ENCODE results near the gene KAT8. TPM values are rescaled to one million over a fixed set of nuclear protein-coding genes. Genes with fewer than 3 reads are reported as not detected.

Gene KAT8
- total RNA-seq, 2 experiments from 2014 or later, result 86.9 to 95.3 TPM

DNA sequence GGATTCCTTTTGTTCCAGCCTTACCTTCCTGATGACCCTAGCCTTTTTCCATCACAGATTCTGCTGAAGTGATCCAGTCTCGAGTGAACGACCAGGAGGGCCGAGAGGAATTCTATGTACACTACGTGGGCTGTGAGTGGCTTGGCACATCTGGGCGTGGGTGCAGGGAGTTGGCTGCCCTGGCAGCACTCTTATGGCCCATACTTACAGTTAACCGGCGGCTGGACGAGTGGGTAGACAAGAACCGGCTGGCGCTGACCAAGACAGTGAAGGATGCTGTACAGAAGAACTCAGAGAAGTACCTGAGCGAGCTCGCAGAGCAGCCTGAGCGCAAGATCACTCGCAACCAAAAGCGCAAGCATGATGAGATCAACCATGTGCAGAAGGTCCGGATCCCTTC, 2.7 kb downstream of the KAT8 start:
- Histone ChIP-seq H3K4me1 (ENCODE audit: insufficient read depth, low read length, poor library complexity, severe bottlenecking) (peaks cover 8% of the 10 kb centered on the region), H3K4me3 (ENCODE audit: low read depth, low read length, poor library complexity, severe bottlenecking) (no peak overlapping the region), H4K20me1 (ENCODE audit: insufficient read depth, low read length) (peaks cover 10% of the 10 kb centered on the region), H3K79me2 (ENCODE audit: insufficient read depth, low read depth, low read length) (peaks cover 20% of the 10 kb centered on the region), H3K9me2 (ENCODE audit: insufficient read depth, low read length) (no peaks in the 10 kb centered on the region), H2AFZ (ENCODE audit: low read length) (no peak overlapping the region), H3K9me3 (ENCODE audit: low read length) (no peaks in the 10 kb centered on the region), H3K36me3 (ENCODE audit: insufficient read depth, low read length) (peaks cover 56% of the 10 kb centered on the region), H3K27ac (ENCODE audit: low read depth, low read length, poor library complexity, severe bottlenecking) (no peak overlapping the region), H3K4me2 (ENCODE audit: low read length) (no peak overlapping the region)
- DNase-seq (ENCODE audit: low spot score), result no peak
- no TSS peak for BruUV-seq (replicated peaks)
- TF ChIP-seq CTCF (conservative IDR thresholded peaks at IDR 0.05; ENCODE audit: low read length) (no peak), EZH2phosphoT487 (IDR thresholded peaks at IDR 0.05; ENCODE audit: borderline replicate concordance, low read depth, low read length) (no peak)
- POLR2A ChIA-PET, result interaction anchor here (0.5 to 0.6 kb wide), 2 partner anchors 63 to 448 kb away, joined by 3 read pairs; no protein-coding TSS in a partner anchor
- intact Hi-C loops (cut with micrococcal nuclease; ENCODE audit: unreplicated experiment), result no loop called here
- CTCF ChIA-PET (ENCODE audit: unreplicated experiment), result interaction anchor here (1.1 kb wide), 1 partner anchor 22 kb away, joined by 5 read pairs; no protein-coding TSS in a partner anchor

- no peaks in the 10 kb centered on the region for H3K79me2 ChIP-seq (ENCODE audit: insufficient read depth, low read depth, low read length)
- no peaks in the 10 kb centered on the region for H3K4me1 ChIP-seq (ENCODE audit: insufficient read depth, low read length, poor library complexity, severe bottlenecking)
- no peaks in the 10 kb centered on the region for H4K20me1 ChIP-seq (ENCODE audit: insufficient read depth, low read length)
- no peaks in the 10 kb centered on the region for H3K9me2 ChIP-seq (ENCODE audit: insufficient read depth, low read length)
- no TSS peak for BruUV-seq (replicated peaks)
- peaks cover 63% of the 10 kb centered on the region for H3K36me3 ChIP-seq (ENCODE audit: insufficient read depth, low read length)
- POLR2A ChIA-PET, result no interaction called here
- no peak overlapping the region for H3K4me3 ChIP-seq (ENCODE audit: low read depth, low read length, poor library complexity, severe bottlenecking)
- no peaks in the 10 kb centered on the region for H3K9me3 ChIP-seq (ENCODE audit: low read length)
- DNase-seq (ENCODE audit: low spot score), result no peak
- CTCF ChIA-PET (ENCODE audit: unreplicated experiment), result interaction anchor here (0.6 kb wide), 1 partner anchor 179 kb away, joined by 3 read pairs; no protein-coding TSS in a partner anchor
- no peak overlapping the region for H2AFZ ChIP-seq (ENCODE audit: low read length)
- no peak overlapping the region for H3K27ac ChIP-seq (ENCODE audit: low read depth, low read length, poor library complexity, severe bottlenecking)
- intact Hi-C loops (cut with micrococcal nuclease; ENCODE audit: unreplicated experiment), result no loop called here
- H3K4me2 ChIP-seq (ENCODE audit: low read length), result no peak overlapping the region
- TF ChIP-seq EZH2phosphoT487 (IDR thresholded peaks at IDR 0.05; ENCODE audit: borderline replicate concordance, low read depth, low read length), result no peak
- no peak for TF ChIP-seq CTCF (conservative IDR thresholded peaks at IDR 0.05; ENCODE audit: low read length)
These were observed 8.4 kb downstream of the KAT8 start for GRCh38 chr16:31125844-31126243.

GRCh38 chr16:31127182-31127581, 9.7 kb downstream of the KAT8 start:
- no peak overlapping the region for H3K4me3 ChIP-seq (ENCODE audit: low read depth, low read length, poor library complexity, severe bottlenecking)
- ChIA-PET POLR2A (no interaction called here), CTCF (ENCODE audit: unreplicated experiment) (interaction anchor here (0.8 kb wide), 1 partner anchor 15 kb away, joined by 3 read pairs; no protein-coding TSS in a partner anchor)
- TF ChIP-seq CTCF (conservative IDR thresholded peaks at IDR 0.05; ENCODE audit: low read length) (no peak), EZH2phosphoT487 (IDR thresholded peaks at IDR 0.05; ENCODE audit: borderline replicate concordance, low read depth, low read length) (no peak)
- no peaks in the 10 kb centered on the region for H3K79me2 ChIP-seq (ENCODE audit: insufficient read depth, low read depth, low read length)
- H4K20me1 ChIP-seq (ENCODE audit: insufficient read depth, low read length), result no peaks in the 10 kb centered on the region
- intact Hi-C loops (cut with micrococcal nuclease; ENCODE audit: unreplicated experiment), result no loop called here
- BruUV-seq (replicated peaks), result no TSS peak
- H2AFZ ChIP-seq (ENCODE audit: low read length), result no peak overlapping the region
- no peak for DNase-seq (ENCODE audit: low spot score)
- H3K27ac ChIP-seq (ENCODE audit: low read depth, low read length, poor library complexity, severe bottlenecking), result no peak overlapping the region
- no peaks in the 10 kb centered on the region for H3K9me3 ChIP-seq (ENCODE audit: low read length)
- H3K9me2 ChIP-seq (ENCODE audit: insufficient read depth, low read length), result no peaks in the 10 kb centered on the region
- no peaks in the 10 kb centered on the region for H3K4me1 ChIP-seq (ENCODE audit: insufficient read depth, low read length, poor library complexity, severe bottlenecking)
- peaks cover 62% of the 10 kb centered on the region for H3K36me3 ChIP-seq (ENCODE audit: insufficient read depth, low read length)
- H3K4me2 ChIP-seq (ENCODE audit: low read length), result no peak overlapping the region
